Natural killer cell (primary cell): ENCODE results near the gene TBC1D21. TPM values are rescaled to one million over a fixed set of nuclear protein-coding genes. Genes with fewer than 3 reads are reported as not detected.

ENCODE experiments used
- ATAC-seq, 3 donors: fragments of 150-1000 bp in 2 of 3; fragments of 200-7000 bp in 1 of 3; cut with Tn5 transposase; 1 replicate in 1 of 3; 2 replicates in 2 of 3; pipeline ENCODE4 v1.10.0; 2021; ENCODE audit warnings: mild to moderate bottlenecking in 2 of 3, moderate library complexity in 2 of 3
- DNase-seq, 2 donors: peaks; one replicate each; pipeline versions ENCODE4 v3.0.0 to v3.0.0-alpha.2; 2013 to 2021; ENCODE audit warnings: mixed read lengths in 1 of 2
- H3K27ac ChIP-seq: one replicate; pipeline ENCODE4 v1.5.1; 2013; ENCODE audit warnings: mild to moderate bottlenecking, low read length
- H3K27me3 ChIP-seq: one replicate; pipeline ENCODE4 v1.6.1; 2013; ENCODE audit warnings: low read length; ENCODE audit not compliant: control insufficient read depth, insufficient read depth
- H3K36me3 ChIP-seq: one replicate; pipeline ENCODE4 v1.6.1; 2013; ENCODE audit warnings: low read length; ENCODE audit not compliant: control insufficient read depth, insufficient read depth
- H3K4me1 ChIP-seq: one replicate; pipeline ENCODE4 v1.6.1; 2013; ENCODE audit warnings: low read length; ENCODE audit not compliant: control insufficient read depth, insufficient read depth
- H3K4me3 ChIP-seq: one replicate; pipeline ENCODE4 v1.5.1; 2013; ENCODE audit warnings: low read length
- H3K9me3 ChIP-seq: one replicate; pipeline ENCODE4 v1.6.1; 2013; ENCODE audit warnings: low read length; ENCODE audit not compliant: control insufficient read depth, insufficient read depth
- H3K27ac Mint-ChIP-seq, 2 donors: one replicate each; pipeline ENCODE4 v1.8.0; 2022; ENCODE audit warnings: mild to moderate bottlenecking in 2 of 2, mixed read lengths in 2 of 2, moderate library complexity in 1 of 2
- H3K27me3 Mint-ChIP-seq, 2 donors: one replicate each; pipeline ENCODE4 v1.8.0; 2022; ENCODE audit warnings: low read depth in 2 of 2, mixed read lengths in 2 of 2
- H3K36me3 Mint-ChIP-seq: one replicate; pipeline ENCODE4 v1.8.0; 2022; ENCODE audit warnings: mixed read lengths
- H3K4me1 Mint-ChIP-seq, 2 donors: one replicate each; pipeline ENCODE4 v1.8.0; 2022; ENCODE audit warnings: mixed read lengths in 2 of 2
- H3K4me3 Mint-ChIP-seq: one replicate; pipeline ENCODE4 v1.8.0; 2022; ENCODE audit warnings: mild to moderate bottlenecking, moderate library complexity, mixed read lengths
- H3K9me3 Mint-ChIP-seq, 2 donors: one replicate each; pipeline ENCODE4 v1.8.0; 2022; ENCODE audit warnings: mixed read lengths in 2 of 2
- CTCF ChIP-seq: fragments of 200-600 bp; IDR thresholded peaks from one replicate; pipeline ENCODE4 v1.8.0; 2022; ENCODE audit warnings: antibody characterized with exemption
- WGBS: methylation state at CpG from one replicate; pipeline ENCODE4 v1.1.7; 2013; ENCODE audit warnings: missing lambda C conversion rate; ENCODE audit not compliant: insufficient coverage; 5-methylcytosine and 5-hydroxymethylcytosine counted together
- intact Hi-C: fragments of 100-400 bp; cut with micrococcal nuclease; formaldehyde crosslinking; loops from one replicate; pipeline ENCODE4 v1.14.2; 2022
- total RNA-seq, 4 donors: library from RNA; stranded (reverse); fragments of 120-200 nt in 1 of 4; gene quantifications; one replicate each; pipeline versions ENCODE4 v1.2.3 to v1.2.4, GENCODE V29; 2013 to 2022

The TBC1D21 gene
- total RNA-seq, 3 donors from 2014 or later (not counting 1 experiment from before 2014, with no cell fraction given) = not detected

- ATAC-seq (peak in 1 of 3 donors; percentile 54), DNase-seq (peak in 1 of 2 donors; percentile 76)
- H3K36me3 ChIP-seq = no peaks in the 10 kb centered on the region
- H3K4me3 ChIP-seq = no peak overlapping the region
- Mint-ChIP-seq H3K4me1 (no peaks in the 10 kb centered on the region), H3K27ac (no peak overlapping the region), H3K4me3 (no peak overlapping the region), H3K36me3 (no peaks in the 10 kb centered on the region), H3K9me3 (no peaks in the 10 kb centered on the region), H3K27me3 (peaks cover 34 to 63% of the 10 kb centered on the region in 2 donors)
- H3K9me3 ChIP-seq = no peaks in the 10 kb centered on the region
- WGBS = 39% methylated on average over 3 of the region's 6 CpGs
- no peaks in the 10 kb centered on the region for H3K4me1 ChIP-seq
- TF ChIP-seq CTCF = peak; percentile 76
- peaks cover 6% of the 10 kb centered on the region for H3K27me3 ChIP-seq
- no peak overlapping the region for H3K27ac ChIP-seq
- intact Hi-C loops = loop anchor here (1.0 to 10.0 kb wide), 2 partner anchors 34 to 91 kb away; no protein-coding TSS in a partner anchor
Measured at GRCh38 chr15:73873889-73874511, 636 bp downstream of the TBC1D21 start.

- no peak overlapping the region for H3K4me3 ChIP-seq
- 59% methylated on average over 2 of the region's 3 CpGs for WGBS
- Mint-ChIP-seq H3K27me3 (peaks cover 18 to 27% of the 10 kb centered on the region in 2 donors), H3K4me3 (no peak overlapping the region), H3K27ac (no peak overlapping the region), H3K9me3 (no peaks in the 10 kb centered on the region), H3K4me1 (no peaks in the 10 kb centered on the region), H3K36me3 (no peaks in the 10 kb centered on the region)
- H3K36me3 ChIP-seq = no peaks in the 10 kb centered on the region
- H3K27ac ChIP-seq = no peak overlapping the region
- DNase-seq (no peak), ATAC-seq (no peak)
- H3K9me3 ChIP-seq = no peaks in the 10 kb centered on the region
- no peaks in the 10 kb centered on the region for H3K4me1 ChIP-seq
- intact Hi-C loops = loop anchor here (10.0 kb wide), 1 partner anchor 85 kb away; no protein-coding TSS in a partner anchor
- TF ChIP-seq CTCF = no peak
- H3K27me3 ChIP-seq = no peaks in the 10 kb centered on the region
Measured at GRCh38 chr15:73879426-73879825, 6.1 kb downstream of the TBC1D21 start.

- H3K4me3 ChIP-seq = no peak overlapping the region
- H3K36me3 ChIP-seq = no peaks in the 10 kb centered on the region
- WGBS = 84% methylated on average over 12 of the region's 12 CpGs
- Mint-ChIP-seq H3K27ac (no peak overlapping the region), H3K36me3 (no peaks in the 10 kb centered on the region), H3K27me3 (peaks cover 14 to 18% of the 10 kb centered on the region in 2 donors), H3K9me3 (no peaks in the 10 kb centered on the region), H3K4me3 (no peak overlapping the region), H3K4me1 (no peaks in the 10 kb centered on the region)
- TF ChIP-seq CTCF = no peak
- DNase-seq (no peak), ATAC-seq (no peak)
- H3K27ac ChIP-seq = no peak overlapping the region
- intact Hi-C loops = no loop called here
- no peaks in the 10 kb centered on the region for H3K4me1 ChIP-seq
- H3K27me3 ChIP-seq = no peaks in the 10 kb centered on the region
- H3K9me3 ChIP-seq = no peaks in the 10 kb centered on the region
Measured at GRCh38 chr15:73881579-73882320, 8.4 kb downstream of the TBC1D21 start.
